HepG2 (cell line): ENCODE measurements around the gene NWD2. TPM values are rescaled to one million over a fixed set of nuclear protein-coding genes. Genes with fewer than 3 reads are reported as not detected.

Experiments used
- ATAC-seq: fragments of 200-7000 bp; cut with Tn5 transposase; 3 replicates; pipeline ENCODE4 v1.9.1; 2020; ENCODE audit warnings: mild to moderate bottlenecking, moderate library complexity
- BruUV-seq: library from RNA; stranded (reverse); fragments of 400-500 nt; replicated peaks from 2 replicates; lab custom pipeline; 2021; lab: Mats Ljungman, UMichigan
- CTCF ChIA-PET: fragments of 300-600 bp; formaldehyde crosslinking; extraction: SDS; loops from one replicate; lab custom pipeline; 2021; ENCODE audit warnings: low total read pairs, inconsistent platforms, low intra/inter-chr PET ratio; lab: Yijun Ruan, JAX
- POLR2A ChIA-PET: fragments of 350-600 bp; sonication (Branson Sonifier 250); formaldehyde crosslinking; loops from one replicate; lab custom pipeline; 2020; ENCODE audit warnings: antibody characterized with exemption, inconsistent platforms; lab: Yijun Ruan, JAX
- DNase-seq: peaks from one replicate; pipeline ENCODE4 v3.0.0-alpha.2; 2015; ENCODE audit warnings: low spot score
- FAIRE-seq: peaks from 3 replicates; lab custom pipeline; 2011; peaks lifted over from hg19 to GRCh38; lab: Jason Lieb, UNC
- H2AFZ ChIP-seq: one replicate; pipeline ENCODE4 v1.6.1; 2011; ENCODE audit warnings: low read length, inconsistent platforms
- H3K27ac ChIP-seq: fragments of 300-600 bp; 3 replicates; pipeline ENCODE4 v1.8.0; 2011; ENCODE audit warnings: mixed run types, mild to moderate bottlenecking, mixed read lengths, low read length, inconsistent platforms; ENCODE audit not compliant: insufficient read depth; ENCODE audit errors: extremely low read length
- H3K27me3 ChIP-seq, 2 experiments: fragments of 200-600 bp in 1 of 2; 2 replicates in 1 of 2; 3 replicates in 1 of 2; pipeline versions ENCODE4 v1.6.0 to v1.8.0; 2011; ENCODE audit warnings: low read length in 2 of 2, mild to moderate bottlenecking in 2 of 2, moderate library complexity in 2 of 2, inconsistent platforms in 1 of 2; ENCODE audit not compliant: insufficient read depth in 2 of 2, control insufficient read depth in 1 of 2
- H3K36me3 ChIP-seq, 2 experiments: fragments of 200-600 bp in 1 of 2; replicated peaks in 1 of 2; 2 replicates in 1 of 2; 3 replicates in 1 of 2; pipeline versions ENCODE4 v1.5.1 to v1.8.0; 2011; ENCODE audit warnings: low read length in 2 of 2, inconsistent platforms in 1 of 2; ENCODE audit not compliant: insufficient read depth in 2 of 2, control insufficient read depth in 1 of 2
- H3K4me1 ChIP-seq: 2 replicates; pipeline ENCODE4 v1.5.1; 2012; ENCODE audit warnings: low read length, inconsistent platforms; ENCODE audit not compliant: insufficient read depth
- H3K4me2 ChIP-seq: 2 replicates; pipeline ENCODE4 v1.6.0; 2011; ENCODE audit warnings: low read depth, low read length, inconsistent platforms
- H3K4me3 ChIP-seq, 3 experiments: fragments of 200-600 bp in 1 of 3; sonication (generic), shearing (Covaris generic) in 1 of 3; replicated peaks in 1 of 3; 2 replicates each; pipeline ENCODE4 v1.5.1; 2011 to 2016; ENCODE audit warnings: low read length in 3 of 3, inconsistent platforms in 2 of 3, low read depth in 2 of 3, mild to moderate bottlenecking in 2 of 3, control low read depth in 1 of 3, mixed read lengths in 1 of 3; ENCODE audit not compliant: insufficient read depth in 1 of 3
- H3K79me2 ChIP-seq: one replicate; pipeline ENCODE4 v1.6.1; 2011; ENCODE audit warnings: low read length, inconsistent platforms; ENCODE audit not compliant: insufficient read depth
- H3K9ac ChIP-seq: 2 replicates; pipeline ENCODE4 v1.6.0; 2011; ENCODE audit warnings: mild to moderate bottlenecking, low read depth, low read length, inconsistent platforms; ENCODE audit not compliant: insufficient read depth
- H3K9me3 ChIP-seq: 2 replicates; pipeline ENCODE4 v1.5.1; 2012; ENCODE audit warnings: mild to moderate bottlenecking, low read length
- H4K20me1 ChIP-seq: 2 replicates; pipeline ENCODE4 v1.6.0; 2011; ENCODE audit warnings: inconsistent platforms, mild to moderate bottlenecking, low read length, moderate library complexity; ENCODE audit not compliant: insufficient read depth
- ATF7 ChIP-seq, 2 experiments: fragments of 450-650 bp in 1 of 2; sonication (generic) in 1 of 2; formaldehyde crosslinking in 1 of 2; IDR thresholded peaks; 2 replicates each; pipeline versions ENCODE4 v1.4.0 to v1.6.1; 2016 to 2020; ENCODE audit warnings: antibody characterized with exemption in 1 of 2, mild to moderate bottlenecking in 1 of 2, missing genetic modification reagents in 1 of 2
- FOXA1 ChIP-seq, 2 experiments: fragments of 450-650 bp in 1 of 2; sonication (generic) in 1 of 2; formaldehyde crosslinking in 1 of 2; IDR thresholded peaks; 2 replicates each; pipeline versions ENCODE4 v1.4.0 to v1.6.1; 2016 to 2020; ENCODE audit warnings: missing genetic modification reagents in 1 of 2
- ZNF441 ChIP-seq: sonication (generic); formaldehyde crosslinking; IDR thresholded peaks from 2 replicates; pipeline ENCODE4 v1.7.0; 2021; ENCODE audit warnings: missing genetic modification reagents, borderline replicate concordance
- ZSCAN31 ChIP-seq: sonication (generic); formaldehyde crosslinking; IDR thresholded peaks from 2 replicates; pipeline ENCODE4 v1.5.0; 2020; ENCODE audit warnings: low read depth, mild to moderate bottlenecking, missing genetic modification reagents
- WGBS: methylation state at CpG from one replicate; pipeline ENCODE4 v1.1.6; 2017; ENCODE audit warnings: low lambda C conversion rate; 5-methylcytosine and 5-hydroxymethylcytosine counted together
- in situ Hi-C: cut with HindIII; loops from 2 replicates; pipeline ENCODE4 v1.10.0; 2017; ENCODE audit warnings: low pct_unique_long_range_greater_than_20kb; ENCODE audit not compliant: extremely low pct_ligation_motif_present
- intact Hi-C: fragments of 100-400 bp; cut with micrococcal nuclease; formaldehyde crosslinking; loops from one replicate; pipeline ENCODE4 v1.10.0; 2022; ENCODE audit not compliant: unreplicated experiment
- polyA plus RNA-seq, 8 experiments: library from polyadenylated mRNA; depleted of rRNA in 3 of 8; stranded (reverse) in 7 of 8; unstranded in 1 of 8; fragments of >200 nt; fragmentation: Illumina TruSeq in 4 of 8; extraction: Trizol in 4 of 8; gene quantifications; 2 replicates each; pipeline versions ENCODE4 v1.2.1 to v1.2.3, GENCODE V29; 2011 to 2016; ENCODE audit warnings: low read depth in 4 of 8, missing spikeins in 1 of 8, mixed read lengths in 1 of 8; ENCODE audit not compliant: insufficient read depth in 1 of 8
- total RNA-seq, 5 experiments: library from RNA; depleted of rRNA; stranded (reverse); fragments of >200 nt; fragmentation: Illumina TruSeq; extraction: Trizol; gene quantifications; 2 replicates each; pipeline ENCODE4 v1.2.3, GENCODE V29; 2016; ENCODE audit warnings: low read depth in 1 of 5
- TF ChIP-seq, protein P1 (sequence below): sonication (generic); formaldehyde crosslinking; IDR thresholded peaks from 2 replicates; pipeline ENCODE4 v1.5.1; 2020; ENCODE audit warnings: mild to moderate bottlenecking, missing genetic modification reagents, borderline replicate concordance
- TF ChIP-seq, protein P2 (sequence below): sonication (generic); formaldehyde crosslinking; IDR thresholded peaks from 2 replicates; pipeline ENCODE4 v1.5.1; 2020; ENCODE audit warnings: missing genetic modification reagents, mild to moderate bottlenecking, borderline replicate concordance

Gene NWD2
- total and polyA plus RNA-seq, 2 of the 13 experiments (the other 11 are each of a cell fraction or from before 2014, with no cell fraction given): not detected

DNA sequence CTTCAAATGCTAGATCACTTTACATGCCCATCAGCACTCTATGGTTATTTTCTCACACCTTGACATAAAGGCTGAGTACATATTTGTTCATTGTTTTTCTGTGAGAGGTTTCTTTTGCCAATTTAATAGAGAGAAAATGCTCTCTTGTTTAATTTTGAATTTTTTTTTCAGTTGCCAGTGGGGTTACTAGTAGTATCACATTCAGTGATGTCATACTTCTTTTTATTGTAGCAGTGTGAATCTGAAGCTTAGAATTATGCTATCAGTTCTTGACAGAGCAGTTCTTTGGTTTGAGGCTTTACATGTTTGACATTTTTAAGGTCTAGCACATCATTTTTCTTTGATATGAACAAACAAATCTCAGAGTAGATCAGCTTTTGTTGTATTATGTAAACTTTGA is 185.4 kb downstream of the NWD2 start:
- in situ Hi-C loops (no loop called here), intact Hi-C loops (loop anchor here (10.0 kb wide), 1 partner anchor 375 kb away; no protein-coding TSS in a partner anchor)
- BruUV-seq: no TSS peak
- Histone ChIP-seq H3K4me2 (no peak overlapping the region), H3K27me3 (no peaks in the 10 kb centered on the region), H4K20me1 (no peaks in the 10 kb centered on the region), H3K79me2 (no peaks in the 10 kb centered on the region), H3K4me3 (no peak overlapping the region), H3K9me3 (no peaks in the 10 kb centered on the region), H2AFZ (no peak overlapping the region), H3K4me1 (peaks cover 70% of the 10 kb centered on the region), H3K36me3 (no peaks in the 10 kb centered on the region), H3K27ac (no peak overlapping the region), H3K9ac (no peak overlapping the region)
- CTCF ChIA-PET: no interaction called here
- POLR2A ChIA-PET: no interaction called here
- ATAC-seq (no peak), DNase-seq (no peak), FAIRE-seq (no peak)
- TF ChIP-seq ATF7 (IDR thresholded peaks at IDR 0.05) (peak; percentile 59; the same call in 1 of the 2 replicates), ATF7 (CRISPR knock-in tag; IDR thresholded peaks at IDR 0.05) (no peak), ZNF441 (CRISPR knock-in tag) (no peak)

DNA sequence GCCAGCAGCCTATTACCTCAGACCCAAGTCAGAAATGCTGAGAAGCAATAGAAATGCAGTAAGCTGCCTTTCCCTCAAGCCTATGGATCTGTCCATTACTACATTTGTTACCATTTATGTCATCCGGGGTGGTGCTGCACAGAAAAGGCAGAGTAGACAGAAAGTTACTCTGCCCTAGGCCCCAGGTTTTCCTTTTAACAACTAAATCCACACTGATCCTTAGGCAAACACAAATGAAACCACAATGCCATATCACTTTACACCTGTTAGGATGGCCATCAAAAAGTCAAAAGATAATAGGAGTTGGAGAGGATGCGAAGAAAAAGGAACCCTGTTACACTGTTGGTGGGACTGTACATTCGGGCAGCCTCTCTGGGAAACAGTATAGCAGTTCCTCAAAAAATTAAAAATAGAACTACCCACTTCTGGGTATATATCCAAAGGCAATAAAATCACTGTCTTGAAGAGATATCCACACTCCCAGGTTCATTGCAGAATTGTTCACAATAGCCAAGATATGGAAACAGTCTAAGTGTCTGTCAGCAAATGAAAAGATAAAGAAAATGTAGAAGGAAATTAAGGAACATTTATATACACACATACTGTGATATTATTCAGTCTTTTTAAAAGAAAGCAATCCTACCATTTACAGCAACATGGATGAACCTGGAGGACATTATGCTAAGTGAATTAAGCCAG is 186.3 kb downstream of the NWD2 start:
- ChIA-PET CTCF (no interaction called here), POLR2A (no interaction called here)
- in situ Hi-C loops: no loop called here
- TSS peak; percentile 93 for BruUV-seq
- Histone ChIP-seq H3K4me3 (peak overlapping the region in 2 of 3 experiments; percentile 32 to 39; a peak in 2 of 6 replicates), H2AFZ (peak overlapping the region; percentile 5), H3K27ac (peak overlapping the region; percentile 58), H3K4me2 (peak overlapping the region; percentile 58), H3K9me3 (no peaks in the 10 kb centered on the region), H3K79me2 (no peaks in the 10 kb centered on the region), H3K36me3 (no peaks in the 10 kb centered on the region), H3K4me1 (peaks cover 60% of the 10 kb centered on the region), H4K20me1 (no peaks in the 10 kb centered on the region), H3K27me3 (no peaks in the 10 kb centered on the region), H3K9ac (peak overlapping the region; percentile 42)
- intact Hi-C loops: loop anchor here (10.0 kb wide), 1 partner anchor 374 kb away; no protein-coding TSS in a partner anchor
- ATAC-seq: peak; percentile 64
- peak; percentile 27 for DNase-seq
- 23% methylated on average over 3 of the region's 3 CpGs for WGBS
- FAIRE-seq: peak; percentile 15
- TF ChIP-seq, protein P1, sequence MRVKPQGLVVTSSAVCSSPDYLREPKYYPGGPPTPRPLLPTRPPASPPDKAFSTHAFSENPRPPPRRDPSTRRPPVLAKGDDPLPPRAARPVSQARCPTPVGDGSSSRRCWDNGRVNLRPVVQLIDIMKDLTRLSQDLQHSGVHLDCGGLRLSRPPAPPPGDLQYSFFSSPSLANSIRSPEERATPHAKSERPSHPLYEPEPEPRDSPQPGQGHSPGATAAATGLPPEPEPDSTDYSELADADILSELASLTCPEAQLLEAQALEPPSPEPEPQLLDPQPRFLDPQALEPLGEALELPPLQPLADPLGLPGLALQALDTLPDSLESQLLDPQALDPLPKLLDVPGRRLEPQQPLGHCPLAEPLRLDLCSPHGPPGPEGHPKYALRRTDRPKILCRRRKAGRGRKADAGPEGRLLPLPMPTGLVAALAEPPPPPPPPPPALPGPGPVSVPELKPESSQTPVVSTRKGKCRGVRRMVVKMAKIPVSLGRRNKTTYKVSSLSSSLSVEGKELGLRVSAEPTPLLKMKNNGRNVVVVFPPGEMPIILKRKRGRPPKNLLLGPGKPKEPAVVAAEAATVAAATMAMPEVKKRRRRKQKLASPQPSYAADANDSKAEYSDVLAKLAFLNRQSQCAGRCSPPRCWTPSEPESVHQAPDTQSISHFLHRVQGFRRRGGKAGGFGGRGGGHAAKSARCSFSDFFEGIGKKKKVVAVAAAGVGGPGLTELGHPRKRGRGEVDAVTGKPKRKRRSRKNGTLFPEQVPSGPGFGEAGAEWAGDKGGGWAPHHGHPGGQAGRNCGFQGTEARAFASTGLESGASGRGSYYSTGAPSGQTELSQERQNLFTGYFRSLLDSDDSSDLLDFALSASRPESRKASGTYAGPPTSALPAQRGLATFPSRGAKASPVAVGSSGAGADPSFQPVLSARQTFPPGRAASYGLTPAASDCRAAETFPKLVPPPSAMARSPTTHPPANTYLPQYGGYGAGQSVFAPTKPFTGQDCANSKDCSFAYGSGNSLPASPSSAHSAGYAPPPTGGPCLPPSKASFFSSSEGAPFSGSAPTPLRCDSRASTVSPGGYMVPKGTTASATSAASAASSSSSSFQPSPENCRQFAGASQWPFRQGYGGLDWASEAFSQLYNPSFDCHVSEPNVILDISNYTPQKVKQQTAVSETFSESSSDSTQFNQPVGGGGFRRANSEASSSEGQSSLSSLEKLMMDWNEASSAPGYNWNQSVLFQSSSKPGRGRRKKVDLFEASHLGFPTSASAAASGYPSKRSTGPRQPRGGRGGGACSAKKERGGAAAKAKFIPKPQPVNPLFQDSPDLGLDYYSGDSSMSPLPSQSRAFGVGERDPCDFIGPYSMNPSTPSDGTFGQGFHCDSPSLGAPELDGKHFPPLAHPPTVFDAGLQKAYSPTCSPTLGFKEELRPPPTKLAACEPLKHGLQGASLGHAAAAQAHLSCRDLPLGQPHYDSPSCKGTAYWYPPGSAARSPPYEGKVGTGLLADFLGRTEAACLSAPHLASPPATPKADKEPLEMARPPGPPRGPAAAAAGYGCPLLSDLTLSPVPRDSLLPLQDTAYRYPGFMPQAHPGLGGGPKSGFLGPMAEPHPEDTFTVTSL: peak; percentile 51
- TF ChIP-seq FOXA1 (IDR thresholded peaks at IDR 0.05) (no peak), FOXA1 (CRISPR knock-in tag; IDR thresholded peaks at IDR 0.05) (peak; percentile 60; the same call in 1 of the 2 replicates), ZSCAN31 (0 out of 2 replicates have a peak, but pooled peaks have one; percentile 20)
- TF ChIP-seq, protein P2, sequence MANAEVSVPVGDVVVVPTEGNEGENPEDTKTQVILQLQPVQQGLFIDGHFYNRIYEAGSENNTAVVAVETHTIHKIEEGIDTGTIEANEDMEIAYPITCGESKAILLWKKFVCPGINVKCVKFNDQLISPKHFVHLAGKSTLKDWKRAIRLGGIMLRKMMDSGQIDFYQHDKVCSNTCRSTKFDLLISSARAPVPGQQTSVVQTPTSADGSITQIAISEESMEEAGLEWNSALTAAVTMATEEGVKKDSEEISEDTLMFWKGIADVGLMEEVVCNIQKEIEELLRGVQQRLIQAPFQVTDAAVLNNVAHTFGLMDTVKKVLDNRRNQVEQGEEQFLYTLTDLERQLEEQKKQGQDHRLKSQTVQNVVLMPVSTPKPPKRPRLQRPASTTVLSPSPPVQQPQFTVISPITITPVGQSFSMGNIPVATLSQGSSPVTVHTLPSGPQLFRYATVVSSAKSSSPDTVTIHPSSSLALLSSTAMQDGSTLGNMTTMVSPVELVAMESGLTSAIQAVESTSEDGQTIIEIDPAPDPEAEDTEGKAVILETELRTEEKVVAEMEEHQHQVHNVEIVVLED: peak; percentile 33; the same call in 1 of the 2 replicates
